Thymus (tissue), 11 donors: ENCODE results near the gene LAMA3. TPM values are rescaled to one million over a fixed set of nuclear protein-coding genes. Genes with fewer than 3 reads are reported as not detected.

Experiments used
- DNase-seq, 9 donors: peaks; one replicate each; pipeline ENCODE4 v3.0.0-alpha.2; 2013; ENCODE audit warnings: low spot score in 9 of 9, low read depth in 6 of 9, missing footprints in 1 of 9
- H3K27ac ChIP-seq, 2 donors: one replicate each; pipeline ENCODE4 v1.5.1; 2013; ENCODE audit warnings: control low read depth in 1 of 2, low read depth in 1 of 2, low read length in 1 of 2, mild to moderate bottlenecking in 1 of 2, moderate library complexity in 1 of 2
- H3K27me3 ChIP-seq, 2 donors: one replicate each; pipeline ENCODE4 v1.5.1; 2013; ENCODE audit warnings: low read length in 1 of 2; ENCODE audit not compliant: control insufficient read depth in 2 of 2, insufficient read depth in 1 of 2
- H3K36me3 ChIP-seq, 2 donors: one replicate each; pipeline ENCODE4 v1.5.1; 2013; ENCODE audit warnings: low read length in 1 of 2, mild to moderate bottlenecking in 1 of 2, moderate library complexity in 1 of 2; ENCODE audit not compliant: control insufficient read depth in 2 of 2, insufficient read depth in 2 of 2
- H3K4me1 ChIP-seq, 2 donors: one replicate each; pipeline ENCODE4 v1.5.1; 2013; ENCODE audit warnings: low read length in 2 of 2; ENCODE audit not compliant: control insufficient read depth in 2 of 2, insufficient read depth in 2 of 2
- H3K4me3 ChIP-seq, 2 donors: one replicate each; pipeline ENCODE4 v1.5.1; 2013; ENCODE audit warnings: low read length in 2 of 2, control low read depth in 1 of 2, mild to moderate bottlenecking in 1 of 2
- H3K9me3 ChIP-seq, 2 donors: one replicate each; pipeline ENCODE4 v1.5.1; 2013; ENCODE audit warnings: low read length in 1 of 2, mild to moderate bottlenecking in 1 of 2; ENCODE audit not compliant: control insufficient read depth in 2 of 2, insufficient read depth in 1 of 2
- WGBS: extraction: QIAGEN DNeasy Blood & Tissue Kit; methylation state at CpG from one replicate; pipeline ENCODE4 v1.1.7; 2013; 5-methylcytosine and 5-hydroxymethylcytosine counted together
- polyA plus RNA-seq: library from polyadenylated mRNA; stranded (reverse); fragments of 200-250 nt; gene quantifications from one replicate; pipeline ENCODE4 v1.2.3, GENCODE V29; 2013
- total RNA-seq: library from RNA; stranded (reverse); fragments of 120-200 nt; gene quantifications from one replicate; pipeline ENCODE4 v1.2.4, GENCODE V29; 2013
- donor health status: healthy.

Gene LAMA3
- total and polyA plus RNA-seq, 2 donors = 8.9 to 50.1 TPM

DNA sequence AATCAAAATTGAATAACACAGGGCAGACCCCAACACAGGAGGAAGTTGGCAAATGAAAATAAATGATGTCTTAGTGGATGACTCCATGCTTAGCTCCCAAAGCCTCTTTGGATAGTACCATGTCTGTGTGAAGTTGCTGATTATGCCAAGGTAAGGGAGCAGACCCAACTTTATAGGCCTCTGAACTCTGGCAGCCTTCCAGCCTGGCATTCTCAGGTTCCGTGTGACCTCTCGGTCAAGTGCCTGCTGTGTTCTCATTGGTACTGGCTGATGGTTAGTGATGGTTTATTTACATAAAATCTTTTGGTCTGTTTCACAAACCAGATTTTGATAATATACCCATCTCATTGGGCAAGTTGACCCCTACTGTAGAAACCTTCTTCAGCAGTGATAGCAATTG, 213.1 kb downstream of the LAMA3 start:
- DNase-seq = no peak
- WGBS = 98% methylated on average over 2 of the region's 2 CpGs

DNA sequence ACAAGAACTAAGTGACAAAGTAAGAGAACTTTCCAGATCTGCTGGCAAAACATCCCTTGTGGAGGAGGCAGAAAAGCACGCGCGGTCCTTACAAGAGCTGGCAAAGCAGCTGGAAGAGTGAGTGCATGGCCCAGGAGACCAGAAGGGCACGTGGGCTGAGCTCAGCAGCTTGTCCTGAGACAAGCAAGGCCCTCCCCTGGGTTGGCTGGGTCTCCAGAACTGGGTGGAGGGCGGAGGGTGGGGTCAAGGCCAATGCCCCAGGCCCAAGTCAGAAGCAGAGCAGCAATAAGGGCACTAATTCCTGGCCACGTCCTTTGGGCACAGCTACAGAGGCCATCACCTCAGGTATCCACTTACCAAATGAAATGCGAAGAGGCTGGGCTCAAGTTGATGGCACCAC, 214.7 kb downstream of the LAMA3 start:
- H3K27me3 ChIP-seq = no peaks in the 10 kb centered on the region
- H3K4me1 ChIP-seq = peaks cover 0 to 6% of the 10 kb centered on the region in 2 donors
- H3K4me3 ChIP-seq = no peak overlapping the region
- H3K36me3 ChIP-seq = no peaks in the 10 kb centered on the region
- H3K27ac ChIP-seq = no peak overlapping the region
- WGBS = 88% methylated on average over 7 of the region's 7 CpGs
- no peak for DNase-seq
- H3K9me3 ChIP-seq = no peaks in the 10 kb centered on the region

More for the DNA sequence above, 213.1 kb downstream of the LAMA3 start:
- no peak overlapping the region for H3K4me3 ChIP-seq
- H3K9me3 ChIP-seq = no peaks in the 10 kb centered on the region
- no peaks in the 10 kb centered on the region for H3K36me3 ChIP-seq
- H3K27ac ChIP-seq = no peak overlapping the region
- H3K27me3 ChIP-seq = no peaks in the 10 kb centered on the region
- peaks cover 0 to 6% of the 10 kb centered on the region in 2 donors for H3K4me1 ChIP-seq

DNA sequence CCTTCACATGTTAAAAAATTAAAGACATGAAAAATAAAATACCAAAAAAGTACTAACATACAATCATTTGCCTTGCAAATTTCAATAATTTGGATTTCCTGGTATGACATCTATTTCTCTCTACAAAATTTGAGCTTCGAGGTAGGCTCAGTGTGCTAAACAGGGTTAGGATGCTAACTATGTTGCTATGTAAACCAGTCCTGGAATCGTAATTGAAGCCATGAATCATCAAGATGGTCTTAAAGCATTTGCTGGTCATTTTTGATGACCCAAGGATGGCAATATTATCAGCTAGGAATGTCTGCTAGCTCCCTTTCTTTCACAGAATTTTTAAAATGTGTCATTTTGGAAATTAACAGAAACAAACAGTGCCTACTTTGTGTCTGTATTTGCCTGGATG, 217.4 kb downstream of the LAMA3 start:
- Histone ChIP-seq H3K9me3 (no peaks in the 10 kb centered on the region), H3K4me1 (no peaks in the 10 kb centered on the region), H3K36me3 (no peaks in the 10 kb centered on the region), H3K27me3 (no peaks in the 10 kb centered on the region), H3K4me3 (no peak overlapping the region), H3K27ac (no peak overlapping the region)
- DNase-seq = no peak
- WGBS = 96% methylated on average over 2 of the region's 2 CpGs

DNA sequence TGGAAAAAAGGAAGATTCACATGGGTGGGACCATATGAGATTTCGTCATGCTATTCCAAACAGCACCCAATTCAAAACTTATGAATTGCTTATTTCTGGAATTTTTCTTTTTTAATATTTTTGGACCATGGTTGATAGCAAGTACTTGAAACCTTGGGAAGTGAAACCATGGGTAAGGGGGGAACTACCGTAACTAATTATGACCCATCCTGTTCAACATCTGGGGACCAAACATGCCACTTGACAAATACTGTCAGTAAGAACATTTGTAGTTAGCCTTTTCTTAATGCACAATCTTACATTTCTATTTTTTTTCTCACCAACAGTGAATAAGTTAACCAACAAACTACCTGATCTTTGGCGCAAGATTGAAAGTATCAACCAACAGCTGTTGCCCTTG, 219.6 kb downstream of the LAMA3 start:
- no peak for DNase-seq
- Histone ChIP-seq H3K27ac (no peak overlapping the region), H3K9me3 (no peaks in the 10 kb centered on the region), H3K4me1 (no peaks in the 10 kb centered on the region), H3K4me3 (no peak overlapping the region), H3K27me3 (no peaks in the 10 kb centered on the region), H3K36me3 (no peaks in the 10 kb centered on the region)
- 98% methylated on average over 3 of the region's 3 CpGs for WGBS

DNA sequence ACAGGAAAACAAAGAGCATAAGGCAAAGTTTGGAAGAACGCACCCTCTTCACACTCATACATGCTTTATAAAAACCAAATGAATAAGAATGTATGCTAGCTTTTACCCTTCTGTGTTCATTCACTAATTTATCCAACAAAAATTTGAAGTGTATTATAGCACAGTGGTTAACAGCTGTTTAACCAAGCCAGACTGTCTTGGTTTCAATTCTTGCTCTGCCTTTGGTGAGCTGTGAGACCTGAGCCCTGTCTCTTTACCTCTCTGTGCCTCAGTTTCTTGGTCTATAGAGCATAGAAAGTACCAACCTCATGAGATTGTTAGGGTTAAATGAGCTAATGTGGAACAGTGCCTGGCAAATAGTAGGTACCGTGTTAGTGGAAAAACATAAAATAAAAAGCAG, 220.8 kb downstream of the LAMA3 start:
- Histone ChIP-seq H3K27me3 (no peaks in the 10 kb centered on the region), H3K9me3 (no peaks in the 10 kb centered on the region), H3K36me3 (no peaks in the 10 kb centered on the region), H3K27ac (no peak overlapping the region), H3K4me1 (no peaks in the 10 kb centered on the region), H3K4me3 (no peak overlapping the region)
- DNase-seq = no peak
- 44% methylated on average over 2 of the region's 2 CpGs for WGBS

DNA sequence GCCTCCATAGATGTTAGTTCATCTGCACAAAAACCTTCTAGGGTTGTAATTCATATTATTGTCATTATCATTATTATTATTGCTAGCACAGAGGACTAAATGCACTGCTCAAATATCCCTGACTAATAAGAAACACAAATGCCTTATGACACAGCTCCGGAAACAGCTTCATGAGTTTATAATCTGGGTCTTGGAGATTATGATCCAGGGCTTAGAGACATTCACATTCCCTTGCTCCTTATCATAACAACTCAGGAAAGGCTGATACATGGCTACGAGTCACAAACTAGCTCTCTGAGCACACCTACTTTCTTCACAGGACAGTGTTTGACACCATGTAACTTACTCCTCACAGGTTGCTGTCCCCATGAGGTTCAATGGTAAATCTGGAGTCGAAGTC, 223.1 kb downstream of the LAMA3 start:
- Histone ChIP-seq H3K27me3 (no peaks in the 10 kb centered on the region), H3K4me3 (no peak overlapping the region), H3K36me3 (no peaks in the 10 kb centered on the region), H3K4me1 (no peaks in the 10 kb centered on the region), H3K9me3 (no peaks in the 10 kb centered on the region), H3K27ac (no peak overlapping the region)
- WGBS = 97% methylated on average over 3 of the region's 3 CpGs
- no peak for DNase-seq

DNA sequence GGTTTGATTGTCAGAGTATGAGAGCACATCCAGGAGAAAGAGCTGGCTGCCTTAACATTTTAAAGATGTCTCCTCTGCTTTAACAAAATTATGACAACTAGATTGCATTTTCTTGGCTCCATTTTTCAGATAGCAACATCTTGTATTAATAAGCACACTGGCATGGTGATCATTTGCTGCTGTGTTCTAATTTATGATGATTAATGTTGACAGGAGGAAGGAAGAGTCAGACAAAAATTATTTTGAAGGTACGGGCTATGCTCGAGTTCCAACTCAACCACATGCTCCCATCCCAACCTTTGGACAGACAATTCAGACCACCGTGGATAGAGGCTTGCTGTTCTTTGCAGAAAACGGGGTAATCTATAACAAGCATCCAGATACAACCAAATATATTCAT, 227.1 kb downstream of the LAMA3 start:
- H3K4me1 ChIP-seq = peaks cover 0 to 5% of the 10 kb centered on the region in 2 donors
- no peak for DNase-seq
- H3K27ac ChIP-seq = no peak overlapping the region
- H3K36me3 ChIP-seq = no peaks in the 10 kb centered on the region
- no peak overlapping the region for H3K4me3 ChIP-seq
- H3K9me3 ChIP-seq = no peaks in the 10 kb centered on the region
- H3K27me3 ChIP-seq = no peaks in the 10 kb centered on the region
- WGBS = 72% methylated on average over 4 of the region's 4 CpGs

DNA sequence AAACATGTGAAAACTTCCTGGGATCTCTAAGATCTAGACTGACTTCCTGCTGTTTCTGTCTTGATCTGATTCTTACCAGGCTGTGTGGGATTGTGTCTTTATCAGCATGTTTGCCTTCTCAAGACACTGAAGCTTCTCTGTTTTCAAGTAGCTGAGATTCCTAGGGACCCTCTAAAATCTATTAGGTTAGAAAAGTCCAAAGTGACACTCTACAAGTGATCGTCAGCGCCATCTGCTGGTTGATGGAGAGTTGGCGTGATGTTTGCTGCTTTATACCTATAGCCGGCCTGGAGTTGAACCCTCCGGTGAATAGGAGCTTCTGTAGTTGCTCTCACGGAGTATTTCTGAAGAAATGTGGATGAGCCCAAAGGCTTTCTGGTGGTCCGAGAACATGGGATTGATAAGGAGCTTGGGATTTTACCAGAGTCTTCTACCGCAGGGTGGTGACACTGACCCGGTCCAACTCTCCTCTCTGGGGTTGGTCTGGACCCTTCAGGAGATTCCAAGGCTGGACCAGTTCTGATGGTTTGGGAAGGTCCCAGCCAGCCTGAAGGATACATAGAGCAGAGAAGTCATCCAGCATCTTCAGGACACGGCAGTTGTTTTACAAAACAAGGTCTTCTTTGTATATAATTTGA, 229.3 kb downstream of the LAMA3 start:
- Histone ChIP-seq H3K36me3 (no peaks in the 10 kb centered on the region), H3K4me1 (peaks cover 0 to 5% of the 10 kb centered on the region in 2 donors), H3K27ac (no peak overlapping the region), H3K27me3 (no peaks in the 10 kb centered on the region), H3K4me3 (no peak overlapping the region), H3K9me3 (no peaks in the 10 kb centered on the region)
- DNase-seq = peak; percentile 46 to 91 (median 77)
- WGBS = 38% methylated on average over 10 of the region's 10 CpGs

DNA sequence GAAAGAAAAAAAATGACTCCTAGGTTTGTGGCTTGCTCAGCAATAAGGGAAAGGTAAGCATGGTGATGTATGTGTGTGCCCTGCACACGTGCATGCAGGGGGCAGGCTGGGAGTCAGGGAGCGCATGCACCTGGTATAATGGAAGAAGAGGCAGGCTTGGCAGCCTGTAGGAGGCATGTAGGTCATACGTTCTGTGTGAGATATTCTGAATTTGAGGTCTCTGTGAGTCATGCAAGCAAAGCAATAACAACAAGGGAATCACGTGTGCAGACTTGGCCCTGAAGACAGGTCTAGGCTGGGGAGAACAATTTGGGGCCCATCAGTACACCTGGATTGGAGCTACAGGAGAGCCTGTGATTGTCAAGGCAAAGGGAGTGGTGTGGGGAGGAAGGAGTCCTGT, 230.8 kb downstream of the LAMA3 start:
- no peak overlapping the region for H3K4me3 ChIP-seq
- H3K9me3 ChIP-seq = no peaks in the 10 kb centered on the region
- H3K4me1 ChIP-seq = peaks cover 0 to 5% of the 10 kb centered on the region in 2 donors
- H3K27ac ChIP-seq = no peak overlapping the region
- 91% methylated on average over 4 of the region's 4 CpGs for WGBS
- no peaks in the 10 kb centered on the region for H3K27me3 ChIP-seq
- H3K36me3 ChIP-seq = no peaks in the 10 kb centered on the region
- DNase-seq = no peak
